ENCODE results near the gene OSBPL1A.

OSBPL1A gene

GRCh38 chr18:24239341-24239740 is 158.3 kb downstream of the OSBPL1A start:
- no peak for DNase-seq (ENCODE audit: low read depth, low spot score)
- no peak overlapping the region for H3K4me3 ChIP-seq (ENCODE audit: low read length)

GRCh38 chr18:24238387-24238786 is 159.2 kb downstream of the OSBPL1A start:
- H3K4me3 ChIP-seq (ENCODE audit: low read length): no peak overlapping the region

GRCh38 chr18:24234850-24235418 is 162.7 kb downstream of the OSBPL1A start:
- H3K4me3 ChIP-seq (ENCODE audit: low read length): no peak overlapping the region
- DNase-seq (ENCODE audit: low read depth, low spot score): no peak

More at GRCh38 chr18:24238387-24238786, 159.2 kb downstream of the OSBPL1A start:
- no peak for DNase-seq (ENCODE audit: low read depth, low spot score)

- no peak for DNase-seq (ENCODE audit: low read depth, low spot score)
- no peak overlapping the region for H3K4me3 ChIP-seq (ENCODE audit: low read length)
Observed at GRCh38 chr18:24234330-24234729, 163.3 kb downstream of the OSBPL1A start.

- DNase-seq (ENCODE audit: low read depth, low spot score): no peak
- no peak overlapping the region for H3K4me3 ChIP-seq (ENCODE audit: low read length)
Observed at GRCh38 chr18:24232800-24233199, 164.8 kb downstream of the OSBPL1A start.

- DNase-seq (ENCODE audit: low read depth, low spot score): no peak
- no peak overlapping the region for H3K4me3 ChIP-seq (ENCODE audit: low read length)
Observed at GRCh38 chr18:24231773-24232735, 165.6 kb downstream of the OSBPL1A start.

- H3K4me3 ChIP-seq (ENCODE audit: low read length): no peak overlapping the region
- DNase-seq (ENCODE audit: low read depth, low spot score): no peak
Observed at GRCh38 chr18:24230766-24231165, 166.9 kb downstream of the OSBPL1A start.

GRCh38 chr18:24228667-24229041 is 169.0 kb downstream of the OSBPL1A start:
- no peak overlapping the region for H3K4me3 ChIP-seq (ENCODE audit: low read length)
- no peak for DNase-seq (ENCODE audit: low read depth, low spot score)

- no peak for DNase-seq (ENCODE audit: low read depth, low spot score)
Observed at GRCh38 chr18:24227977-24228666, 169.5 kb downstream of the OSBPL1A start.

GRCh38 chr18:24220318-24220688 is 177.3 kb downstream of the OSBPL1A start:
- H3K4me3 ChIP-seq (ENCODE audit: low read length): no peak overlapping the region
- no peak for DNase-seq (ENCODE audit: low read depth, low spot score)

More at GRCh38 chr18:24227977-24228666, 169.5 kb downstream of the OSBPL1A start:
- no peak overlapping the region for H3K4me3 ChIP-seq (ENCODE audit: low read length)

- DNase-seq (ENCODE audit: low read depth, low spot score): no peak
- no peak overlapping the region for H3K4me3 ChIP-seq (ENCODE audit: low read length)
Observed at GRCh38 chr18:24219561-24220317, 177.9 kb downstream of the OSBPL1A start.

GRCh38 chr18:24214913-24215312 is 182.7 kb downstream of the OSBPL1A start:
- no peak for DNase-seq (ENCODE audit: low read depth, low spot score)
- no peak overlapping the region for H3K4me3 ChIP-seq (ENCODE audit: low read length)

- no peak for DNase-seq (ENCODE audit: low read depth, low spot score)
- no peak overlapping the region for H3K4me3 ChIP-seq (ENCODE audit: low read length)
Observed at GRCh38 chr18:24214144-24214543, 183.5 kb downstream of the OSBPL1A start.

GRCh38 chr18:24212939-24213338 is 184.7 kb downstream of the OSBPL1A start:
- no peak overlapping the region for H3K4me3 ChIP-seq (ENCODE audit: low read length)
- no peak for DNase-seq (ENCODE audit: low read depth, low spot score)

- DNase-seq (ENCODE audit: low read depth, low spot score): no peak
- H3K4me3 ChIP-seq (ENCODE audit: low read length): no peak overlapping the region
Observed at GRCh38 chr18:24209558-24209957, 188.1 kb downstream of the OSBPL1A start.

GRCh38 chr18:24208270-24209035 is 189.2 kb downstream of the OSBPL1A start:
- DNase-seq (ENCODE audit: low read depth, low spot score): no peak
- no peak overlapping the region for H3K4me3 ChIP-seq (ENCODE audit: low read length)

GRCh38 chr18:24204904-24205303 is 192.7 kb downstream of the OSBPL1A start:
- H3K4me3 ChIP-seq (ENCODE audit: low read length): no peak overlapping the region
- no peak for DNase-seq (ENCODE audit: low read depth, low spot score)
